Measurements from ENCODE around the gene CDK9. TPM values are rescaled to one million over a fixed set of nuclear protein-coding genes. Genes with fewer than 3 reads are reported as not detected.

CDK9 gene
- total and polyA plus RNA-seq, 2 experiments from 2014 or later: 58.5 to 84.3 TPM

GRCh38 chr9:127816728-127817127, 30.9 kb downstream of the CDK9 start:
- H3K4me3 ChIP-seq: no peak overlapping the region
- peaks cover 19% of the 10 kb centered on the region for H3K27me3 Mint-ChIP-seq (ENCODE audit: insufficient read depth, low read depth, poor library complexity)
- H3K27me3 ChIP-seq (ENCODE audit: insufficient read depth): no peaks in the 10 kb centered on the region
- H3K4me1 ChIP-seq (ENCODE audit: insufficient read depth): no peaks in the 10 kb centered on the region
- H3K36me3 Mint-ChIP-seq (ENCODE audit: low read depth): peaks cover 29% of the 10 kb centered on the region
- TF ChIP-seq POLR2AphosphoS5 (IDR thresholded peaks at IDR 0.05; ENCODE audit: low read depth) (no peak; the same call in 1 of the 2 replicates), ZNF114 (CRISPR knock-in tag; IDR thresholded peaks at IDR 0.05) (no peak), JUNB (IDR thresholded peaks at IDR 0.05; ENCODE audit: unreplicated experiment) (no peak), ZNF462 (CRISPR knock-in tag; IDR thresholded peaks at IDR 0.05) (no peak), NANOG (IDR thresholded peaks at IDR 0.05; ENCODE audit: borderline replicate concordance) (no peak), EZH2 (IDR thresholded peaks at IDR 0.05; ENCODE audit: low read depth, unreplicated experiment) (no peak), STAT1 (IDR thresholded peaks at IDR 0.05; ENCODE audit: unreplicated experiment) (no peak), CREB1 (CRISPR knock-in tag; IDR thresholded peaks at IDR 0.05; ENCODE audit: low read depth) (no peak), EZH2phosphoT487 (IDR thresholded peaks at IDR 0.05; ENCODE audit: unreplicated experiment) (no peak), REST (IDR thresholded peaks at IDR 0.05; ENCODE audit: unreplicated experiment) (no peak), ZNF331 (CRISPR knock-in tag; IDR thresholded peaks at IDR 0.05; ENCODE audit: low read depth) (no peak)
- TF ChIP-seq, protein P1, sequence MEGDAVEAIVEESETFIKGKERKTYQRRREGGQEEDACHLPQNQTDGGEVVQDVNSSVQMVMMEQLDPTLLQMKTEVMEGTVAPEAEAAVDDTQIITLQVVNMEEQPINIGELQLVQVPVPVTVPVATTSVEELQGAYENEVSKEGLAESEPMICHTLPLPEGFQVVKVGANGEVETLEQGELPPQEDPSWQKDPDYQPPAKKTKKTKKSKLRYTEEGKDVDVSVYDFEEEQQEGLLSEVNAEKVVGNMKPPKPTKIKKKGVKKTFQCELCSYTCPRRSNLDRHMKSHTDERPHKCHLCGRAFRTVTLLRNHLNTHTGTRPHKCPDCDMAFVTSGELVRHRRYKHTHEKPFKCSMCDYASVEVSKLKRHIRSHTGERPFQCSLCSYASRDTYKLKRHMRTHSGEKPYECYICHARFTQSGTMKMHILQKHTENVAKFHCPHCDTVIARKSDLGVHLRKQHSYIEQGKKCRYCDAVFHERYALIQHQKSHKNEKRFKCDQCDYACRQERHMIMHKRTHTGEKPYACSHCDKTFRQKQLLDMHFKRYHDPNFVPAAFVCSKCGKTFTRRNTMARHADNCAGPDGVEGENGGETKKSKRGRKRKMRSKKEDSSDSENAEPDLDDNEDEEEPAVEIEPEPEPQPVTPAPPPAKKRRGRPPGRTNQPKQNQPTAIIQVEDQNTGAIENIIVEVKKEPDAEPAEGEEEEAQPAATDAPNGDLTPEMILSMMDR (conservative IDR thresholded peaks at IDR 0.05; ENCODE audit: low read depth in 2 of 2): no peak
- TF ChIP-seq, protein P2, sequence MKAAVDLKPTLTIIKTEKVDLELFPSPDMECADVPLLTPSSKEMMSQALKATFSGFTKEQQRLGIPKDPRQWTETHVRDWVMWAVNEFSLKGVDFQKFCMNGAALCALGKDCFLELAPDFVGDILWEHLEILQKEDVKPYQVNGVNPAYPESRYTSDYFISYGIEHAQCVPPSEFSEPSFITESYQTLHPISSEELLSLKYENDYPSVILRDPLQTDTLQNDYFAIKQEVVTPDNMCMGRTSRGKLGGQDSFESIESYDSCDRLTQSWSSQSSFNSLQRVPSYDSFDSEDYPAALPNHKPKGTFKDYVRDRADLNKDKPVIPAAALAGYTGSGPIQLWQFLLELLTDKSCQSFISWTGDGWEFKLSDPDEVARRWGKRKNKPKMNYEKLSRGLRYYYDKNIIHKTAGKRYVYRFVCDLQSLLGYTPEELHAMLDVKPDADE (IDR thresholded peaks at IDR 0.05): no peak
- no peak overlapping the region for H3K27ac ChIP-seq (ENCODE audit: low read depth)
- no peaks in the 10 kb centered on the region for H3K9me3 Mint-ChIP-seq
- no peak overlapping the region for H3K4me2 ChIP-seq
- no peaks in the 10 kb centered on the region; the same call in 1 of the 2 replicates for H4K20me1 ChIP-seq (replicated peaks; ENCODE audit: insufficient read depth)
- H3K9me2 ChIP-seq (ENCODE audit: insufficient read depth): no peaks in the 10 kb centered on the region
- DNase-seq (ENCODE audit: low spot score) (no peak), ATAC-seq (no peak)
- peaks cover 5% of the 10 kb centered on the region for H3K36me3 ChIP-seq (ENCODE audit: insufficient read depth)
- no peak overlapping the region for H3K27ac Mint-ChIP-seq
- H2AFZ ChIP-seq: no peak overlapping the region
- no peaks in the 10 kb centered on the region; the same call in 1 of the 2 replicates for H3F3A ChIP-seq (replicated peaks; ENCODE audit: low read depth)
- H3K4me1 Mint-ChIP-seq: no peaks in the 10 kb centered on the region
- no peak overlapping the region for H3K4me3 Mint-ChIP-seq
- H3K79me2 ChIP-seq (replicated peaks; ENCODE audit: insufficient read depth): no peaks in the 10 kb centered on the region
